ENCODE data around the gene TLE4. TPM values are rescaled to one million over a fixed set of nuclear protein-coding genes. Genes with fewer than 3 reads are reported as not detected.
"Not testable (repeated sequence)": the region's sequence is repeated elsewhere in the genome, so short reads cannot be mapped to it uniquely, and the experiment has no call there.

TLE4 gene
- polyA plus RNA-seq, 12 donors = 13.9 to 39.6 (median 19.6) TPM; not detected in 1

GRCh38 chr9:79600466-79600865 is 28.7 kb downstream of the TLE4 start:
- DNase-seq = no peak

DNA sequence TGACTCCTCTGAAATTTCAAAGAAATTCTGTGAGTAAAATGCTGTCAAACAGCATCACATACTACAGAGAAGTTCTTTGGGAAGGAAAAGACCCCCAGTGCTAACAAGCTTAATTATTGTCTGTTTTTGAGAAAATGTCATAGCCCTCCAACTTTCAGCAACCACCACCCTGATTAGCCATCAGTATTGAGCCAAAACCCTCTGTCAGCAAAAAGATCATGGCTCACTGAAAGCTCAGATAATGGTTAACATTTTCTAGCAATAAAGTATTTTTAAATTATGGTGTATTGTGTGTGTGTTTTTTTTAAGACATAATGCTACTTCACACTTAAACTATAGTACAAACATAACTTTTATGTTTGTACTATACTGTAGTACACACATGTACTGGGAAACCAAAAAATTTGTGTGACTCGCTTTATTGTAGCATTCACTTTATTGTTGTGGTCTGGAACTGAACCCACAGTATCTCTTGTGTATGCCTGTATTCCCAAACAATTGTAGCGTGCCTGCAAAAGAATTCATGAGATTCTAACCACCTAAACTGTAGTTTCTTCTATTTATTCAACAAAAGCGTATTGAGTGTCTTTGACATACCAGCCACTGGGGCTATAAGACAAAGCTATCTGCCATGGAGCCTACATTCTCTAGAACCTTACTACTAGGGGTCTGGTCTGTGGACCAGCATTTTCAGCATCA is 31.6 kb downstream of the TLE4 start:
- no peak for DNase-seq

DNA sequence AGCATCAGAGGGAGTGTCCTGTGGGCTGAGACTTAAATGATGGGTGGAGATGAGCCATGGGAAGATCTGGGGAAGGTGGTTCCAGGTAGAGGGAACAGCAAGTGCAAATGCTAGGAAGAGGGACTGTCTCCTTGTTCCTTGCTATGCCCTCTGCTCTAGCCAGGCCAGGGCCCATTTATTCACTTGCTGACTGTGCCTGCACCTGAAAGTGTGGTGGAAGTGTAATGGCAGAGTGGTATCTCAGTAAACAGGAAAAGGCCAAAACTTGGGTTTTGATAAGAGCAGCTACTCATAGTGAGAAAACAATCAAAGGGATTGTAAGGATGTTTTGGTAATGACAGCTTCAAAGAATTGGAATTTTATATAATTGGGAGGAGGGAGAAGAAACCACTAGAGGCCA is 32.4 kb downstream of the TLE4 start:
- no peak for DNase-seq

- no peak for DNase-seq
Measured at GRCh38 chr9:79604921-79605562, 33.3 kb downstream of the TLE4 start.

DNA sequence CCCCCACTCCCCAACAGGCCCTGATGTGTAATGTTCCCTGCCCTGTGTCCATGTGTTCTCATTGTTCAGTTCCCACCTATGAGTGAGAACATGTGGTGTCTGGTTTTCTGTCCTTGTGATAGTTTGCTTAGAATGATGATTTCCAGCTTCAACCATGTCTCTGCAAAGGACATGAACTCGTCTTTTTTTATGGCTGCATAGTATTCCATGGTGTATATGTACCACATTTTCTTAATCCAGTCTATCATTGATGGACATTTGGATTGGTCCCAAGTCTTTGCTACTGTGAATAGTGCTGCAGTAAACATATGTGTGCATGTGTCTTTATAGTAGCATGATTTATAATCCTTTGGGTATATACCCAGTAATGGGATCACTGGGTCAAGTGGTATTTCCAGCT is 34.8 kb downstream of the TLE4 start:
- not testable (repeated sequence) for DNase-seq

- no peak for DNase-seq
Measured at GRCh38 chr9:79609468-79610018, 37.8 kb downstream of the TLE4 start.

DNA sequence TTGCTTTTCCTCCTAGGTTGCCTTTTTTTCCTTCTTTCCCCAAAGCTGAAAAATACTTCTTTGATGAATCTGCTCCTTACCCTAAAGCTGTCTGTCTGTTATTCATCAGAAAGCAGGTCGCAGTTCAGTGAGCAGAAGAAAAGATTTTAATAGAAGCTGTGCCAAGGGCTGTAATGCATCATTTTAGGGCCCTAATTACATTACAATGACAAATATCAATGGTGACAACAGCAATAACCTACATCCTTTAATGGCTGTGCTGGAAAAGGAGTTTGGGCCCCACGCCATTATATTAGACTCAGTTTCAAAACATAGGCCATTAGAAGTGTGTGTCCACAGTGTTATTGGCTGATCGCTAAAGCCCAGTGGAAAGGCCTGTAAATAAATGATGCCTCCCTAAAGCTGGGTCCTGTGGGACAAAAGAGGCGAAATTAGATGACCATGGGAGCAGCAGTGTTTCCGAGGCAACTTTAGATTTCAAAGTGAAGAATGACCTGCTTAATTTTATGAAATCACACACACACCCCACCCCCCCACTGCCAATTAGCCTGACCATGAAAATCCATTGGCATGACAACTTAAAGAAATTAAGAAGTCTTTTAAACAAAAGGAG is 38.4 kb downstream of the TLE4 start:
- DNase-seq = no peak

- DNase-seq = no peak
Measured at GRCh38 chr9:79610791-79611614, 39.2 kb downstream of the TLE4 start.

DNA sequence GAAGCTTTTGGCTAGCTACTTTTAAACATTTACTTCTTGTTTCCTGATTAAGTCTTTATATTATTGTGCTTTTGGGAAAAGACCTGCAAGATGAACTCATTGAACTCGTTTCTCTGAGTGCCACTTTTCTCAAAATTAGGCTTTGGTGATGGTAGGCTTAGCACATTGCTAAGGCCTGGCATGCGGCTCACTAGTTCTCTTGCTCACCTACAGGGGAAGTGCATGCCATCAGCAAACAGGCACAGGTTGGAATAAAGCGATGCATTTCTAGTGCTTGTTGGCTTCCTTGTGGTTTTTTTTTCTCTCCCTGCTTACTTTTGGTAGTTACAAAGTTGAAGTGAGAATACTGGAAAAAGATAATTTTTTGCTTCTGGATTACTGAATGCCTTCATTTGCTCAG is 41.4 kb downstream of the TLE4 start:
- no peak for DNase-seq

- no peak for DNase-seq
Measured at GRCh38 chr9:79615038-79615437, 43.3 kb downstream of the TLE4 start.

DNA sequence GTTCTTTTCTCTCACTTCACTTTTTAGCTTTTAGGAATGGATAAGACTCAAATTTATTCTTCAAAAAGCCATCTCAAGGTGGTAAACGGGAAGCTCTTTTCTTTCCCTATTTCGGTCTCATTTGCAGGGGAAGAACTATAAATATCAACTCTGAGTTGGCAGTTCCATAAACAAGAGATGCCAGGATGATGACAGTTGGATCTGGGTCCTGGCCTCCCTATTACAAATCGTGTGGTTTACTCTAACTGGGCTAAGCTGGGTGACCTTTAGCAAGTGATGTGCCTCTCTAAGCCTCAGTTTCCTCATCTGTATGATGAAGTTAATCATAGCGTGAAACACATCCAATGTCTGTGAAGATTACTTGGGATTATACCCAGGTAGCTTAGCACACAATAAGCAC is 44.2 kb downstream of the TLE4 start:
- DNase-seq = no peak

GRCh38 chr9:79616971-79617370 is 45.2 kb downstream of the TLE4 start:
- no peak for DNase-seq

DNA sequence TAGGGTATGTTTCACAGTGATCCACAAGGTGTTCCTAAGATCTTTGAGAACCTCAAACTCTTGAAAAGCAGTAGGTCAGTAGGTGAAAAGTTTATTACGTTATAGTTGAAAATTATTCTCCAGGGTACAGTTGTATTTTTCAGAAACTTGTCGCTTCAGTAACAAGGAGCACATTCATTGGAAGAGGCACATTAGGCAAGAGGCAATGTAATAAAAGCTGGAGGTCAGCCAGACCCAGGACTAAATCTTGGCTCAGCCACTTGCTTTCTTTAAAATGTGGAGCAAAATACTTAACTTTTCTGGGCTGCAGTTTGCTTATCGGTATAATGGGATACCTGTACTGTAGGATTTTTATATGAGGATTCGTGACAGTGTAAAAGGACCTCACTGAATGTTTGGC is 45.6 kb downstream of the TLE4 start:
- DNase-seq = peak; percentile 38

DNA sequence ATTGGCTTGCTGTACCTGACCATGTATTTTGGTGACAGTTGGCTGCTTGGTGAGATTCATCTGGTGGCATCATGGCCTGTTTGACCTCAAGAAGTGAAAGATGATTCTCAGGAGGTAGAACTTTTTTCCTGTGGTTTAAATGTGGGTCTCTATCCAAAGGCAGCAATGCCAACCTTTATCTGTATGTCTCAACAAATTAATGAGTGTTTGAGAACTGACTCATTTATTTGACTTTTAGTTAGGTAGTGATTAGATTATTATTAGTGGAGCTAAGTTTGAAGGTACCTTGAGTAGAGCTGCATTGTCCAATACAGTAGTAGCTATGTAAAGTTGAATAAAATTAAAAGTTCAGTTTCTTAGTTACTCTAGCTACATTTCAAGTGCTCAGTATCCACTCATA is 48.2 kb downstream of the TLE4 start:
- no peak for DNase-seq

- DNase-seq = no peak
Measured at GRCh38 chr9:79621916-79622575, 50.3 kb downstream of the TLE4 start.

DNA sequence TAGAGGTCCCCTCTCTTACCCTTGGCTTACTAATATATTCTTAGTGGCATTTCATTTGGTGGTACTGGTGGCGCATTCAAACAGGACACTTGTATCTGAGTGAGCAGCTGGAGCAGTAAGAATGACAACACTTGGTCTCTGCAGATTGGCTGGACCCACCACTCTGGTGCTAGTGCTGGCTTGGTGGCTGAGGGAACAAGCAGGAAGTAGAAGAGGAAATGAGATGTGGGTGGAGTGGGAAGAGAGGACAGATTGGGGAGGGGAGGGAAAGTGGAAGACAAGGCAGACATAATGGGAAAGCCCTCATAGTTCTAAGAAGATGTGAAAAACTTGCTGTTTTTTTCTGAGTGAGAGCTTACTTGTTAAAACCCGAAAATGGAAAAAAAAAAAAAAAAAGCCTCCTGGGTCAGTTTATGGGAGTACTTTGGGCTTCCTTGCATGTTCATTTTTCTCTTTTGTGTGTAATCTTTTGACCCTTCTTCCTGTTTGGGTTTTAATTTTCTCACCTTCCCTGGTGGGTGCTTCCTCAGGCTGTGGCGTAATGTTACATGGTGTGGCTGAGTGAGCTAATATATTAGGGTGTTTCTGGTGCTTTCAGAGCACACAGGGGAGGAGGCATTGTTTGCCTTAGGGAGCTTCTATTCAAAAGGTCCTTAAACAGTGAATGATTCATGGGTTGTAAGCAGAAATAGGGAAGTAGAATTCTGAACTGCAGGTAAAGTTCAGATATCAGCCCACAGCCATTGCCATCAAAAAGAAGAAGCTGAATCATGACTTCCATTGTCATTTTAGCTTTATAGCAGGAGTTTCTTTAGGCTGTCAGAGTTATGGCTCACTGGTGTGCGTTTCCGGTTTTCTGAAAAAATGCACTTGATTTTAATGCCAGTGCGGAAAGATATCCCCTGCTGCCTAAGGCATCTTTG is 52.3 kb downstream of the TLE4 start:
- no peak for DNase-seq

- no peak for DNase-seq
Measured at GRCh38 chr9:79629721-79630120, 58.0 kb downstream of the TLE4 start.

GRCh38 chr9:79630521-79631403 is 59.0 kb downstream of the TLE4 start:
- DNase-seq = no peak

DNA sequence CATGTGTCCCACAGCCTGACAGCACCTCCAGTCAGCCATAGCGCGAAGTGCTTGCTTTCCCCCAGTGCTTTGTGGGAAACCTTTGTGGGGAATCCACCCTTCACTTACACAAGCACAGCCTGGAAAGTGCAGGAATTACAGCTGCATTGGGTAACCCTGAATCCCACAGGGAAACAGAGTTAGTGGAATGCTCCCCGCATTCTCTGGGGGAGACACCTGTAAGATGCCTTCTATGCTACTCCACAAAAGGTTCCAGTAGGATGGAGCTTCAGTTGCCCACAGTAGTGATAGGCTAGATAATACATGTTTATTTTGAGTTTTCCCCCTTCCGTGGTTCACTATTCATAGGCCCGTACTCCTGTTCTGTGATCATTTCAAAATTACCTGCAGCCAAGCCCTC is 60.3 kb downstream of the TLE4 start:
- no peak for DNase-seq

All from muscle of arm (tissue), 12 donors.